ENCODE results near the gene SNTG2. TPM values are rescaled to one million over a fixed set of nuclear protein-coding genes. Genes with fewer than 3 reads are reported as not detected.

The SNTG2 gene
- total and polyA plus RNA-seq, 4 donors = not detected

DNA sequence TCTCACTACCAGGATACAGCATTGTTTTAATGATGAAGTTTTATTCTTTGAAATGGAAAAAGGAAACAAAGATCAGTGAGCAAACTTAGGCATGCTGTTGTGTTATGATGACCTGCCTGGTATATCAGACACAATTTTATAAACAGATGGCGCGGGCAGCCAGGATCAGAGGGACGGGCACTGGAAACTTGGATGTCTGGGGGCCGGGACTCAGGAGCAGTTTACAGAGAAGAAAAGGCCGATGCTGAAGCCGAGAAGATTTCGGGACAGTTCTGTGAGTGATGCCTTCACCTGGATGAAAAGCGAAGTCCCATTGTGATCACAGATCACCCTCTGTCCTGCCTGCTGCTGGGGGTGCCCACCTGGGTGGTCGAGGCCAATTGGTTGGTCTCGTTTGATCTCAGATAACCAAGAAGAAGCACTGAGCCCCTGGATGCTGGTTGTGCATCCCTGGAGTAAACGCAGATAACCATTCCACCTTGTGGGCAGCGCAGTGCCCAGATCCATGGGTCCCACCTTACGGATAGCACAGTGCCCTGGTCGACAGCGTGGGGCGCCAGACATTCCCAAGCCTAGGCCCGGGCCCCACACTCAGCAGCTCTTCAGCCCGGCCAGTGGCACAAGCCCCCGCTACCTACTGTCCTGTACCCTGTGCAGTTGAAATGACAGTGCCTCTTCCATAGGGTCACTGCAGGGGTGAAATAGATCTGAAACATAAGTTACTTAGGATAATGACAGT, 279.7 kb downstream of the SNTG2 start:
- Histone ChIP-seq H3K36me3 (ENCODE audit: control insufficient read depth in 4 of 4, insufficient read depth in 3 of 4, low read depth in 1 of 4, low read length in 3 of 4) (no peaks in the 10 kb centered on the region), H3K4me3 (ENCODE audit: low read depth in 1 of 3, low read length in 3 of 3) (no peak overlapping the region), H3K4me1 (ENCODE audit: control insufficient read depth in 4 of 4, insufficient read depth in 4 of 4, low read length in 3 of 4) (no peaks in the 10 kb centered on the region), H3K9ac (ENCODE audit: low read depth in 1 of 2, low read length in 2 of 2) (no peak overlapping the region), H3K27me3 (ENCODE audit: control insufficient read depth in 4 of 4, insufficient read depth in 4 of 4, low read length in 3 of 4) (no peaks in the 10 kb centered on the region), H3K27ac (ENCODE audit: low read depth in 1 of 2, low read length in 2 of 2) (no peak overlapping the region), H3K9me3 (ENCODE audit: control insufficient read depth in 4 of 4, low read length in 3 of 4) (no peaks in the 10 kb centered on the region)
- no peak for DNase-seq (ENCODE audit: low spot score)
- 85% methylated on average over 19 of the region's 19 CpGs for WGBS
- TF ChIP-seq FOXA1 (IDR thresholded peaks at IDR 0.05) (no peak), SP1 (IDR thresholded peaks at IDR 0.05) (no peak), GABPA (IDR thresholded peaks at IDR 0.05 in 1 of 2, conservative IDR thresholded peaks at IDR 0.05 in 1 of 2) (no peak), FOXA2 (IDR thresholded peaks at IDR 0.05) (no peak), HNF4A (conservative IDR thresholded peaks at IDR 0.05) (no peak), JUND (IDR thresholded peaks at IDR 0.05) (no peak), NR2F2 (IDR thresholded peaks at IDR 0.05) (no peak), RXRA (IDR thresholded peaks at IDR 0.05) (no peak)
- TF ChIP-seq, protein P1, sequence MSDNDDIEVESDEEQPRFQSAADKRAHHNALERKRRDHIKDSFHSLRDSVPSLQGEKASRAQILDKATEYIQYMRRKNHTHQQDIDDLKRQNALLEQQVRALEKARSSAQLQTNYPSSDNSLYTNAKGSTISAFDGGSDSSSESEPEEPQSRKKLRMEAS (IDR thresholded peaks at IDR 0.05) = no peak
- TF ChIP-seq, protein P2, sequence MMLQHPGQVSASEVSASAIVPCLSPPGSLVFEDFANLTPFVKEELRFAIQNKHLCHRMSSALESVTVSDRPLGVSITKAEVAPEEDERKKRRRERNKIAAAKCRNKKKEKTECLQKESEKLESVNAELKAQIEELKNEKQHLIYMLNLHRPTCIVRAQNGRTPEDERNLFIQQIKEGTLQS (IDR thresholded peaks at IDR 0.05) = no peak
- TF ChIP-seq, protein P3, sequence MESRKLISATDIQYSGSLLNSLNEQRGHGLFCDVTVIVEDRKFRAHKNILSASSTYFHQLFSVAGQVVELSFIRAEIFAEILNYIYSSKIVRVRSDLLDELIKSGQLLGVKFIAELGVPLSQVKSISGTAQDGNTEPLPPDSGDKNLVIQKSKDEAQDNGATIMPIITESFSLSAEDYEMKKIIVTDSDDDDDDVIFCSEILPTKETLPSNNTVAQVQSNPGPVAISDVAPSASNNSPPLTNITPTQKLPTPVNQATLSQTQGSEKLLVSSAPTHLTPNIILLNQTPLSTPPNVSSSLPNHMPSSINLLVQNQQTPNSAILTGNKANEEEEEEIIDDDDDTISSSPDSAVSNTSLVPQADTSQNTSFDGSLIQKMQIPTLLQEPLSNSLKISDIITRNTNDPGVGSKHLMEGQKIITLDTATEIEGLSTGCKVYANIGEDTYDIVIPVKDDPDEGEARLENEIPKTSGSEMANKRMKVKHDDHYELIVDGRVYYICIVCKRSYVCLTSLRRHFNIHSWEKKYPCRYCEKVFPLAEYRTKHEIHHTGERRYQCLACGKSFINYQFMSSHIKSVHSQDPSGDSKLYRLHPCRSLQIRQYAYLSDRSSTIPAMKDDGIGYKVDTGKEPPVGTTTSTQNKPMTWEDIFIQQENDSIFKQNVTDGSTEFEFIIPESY (IDR thresholded peaks at IDR 0.05) = no peak

DNA sequence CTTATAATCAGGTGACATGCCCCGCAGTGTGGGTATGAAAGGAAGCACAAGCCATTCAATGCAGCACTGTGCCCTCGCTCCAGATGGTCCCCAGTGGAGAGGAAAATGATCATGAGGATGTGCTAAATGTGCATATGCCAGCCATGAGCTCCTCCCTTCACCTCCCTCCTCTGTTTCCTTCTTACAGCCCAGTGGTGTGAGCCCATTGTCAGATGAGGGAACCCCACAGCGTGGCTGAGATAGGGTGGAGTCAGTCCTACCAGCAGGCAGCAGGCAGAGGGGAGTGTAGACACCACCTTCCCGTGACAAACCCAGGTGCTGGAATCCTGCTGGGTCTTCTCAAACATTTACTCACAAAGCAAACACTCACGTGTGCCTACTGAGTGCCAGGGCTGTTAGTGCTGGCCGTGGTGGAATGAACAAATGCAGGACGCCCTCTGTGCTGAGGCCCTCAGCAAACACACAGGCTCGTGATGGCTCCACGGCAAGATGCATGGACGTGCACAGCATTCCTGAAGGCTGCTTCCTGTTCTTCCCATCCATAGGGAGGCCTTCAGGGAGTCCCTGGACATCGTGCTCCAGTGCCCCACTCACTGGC, 280.9 kb downstream of the SNTG2 start:
- DNase-seq (ENCODE audit: low spot score) = no peak
- 53% methylated on average over 11 of the region's 11 CpGs for WGBS

More for the DNA sequence above, 280.9 kb downstream of the SNTG2 start:
- H3K4me1 ChIP-seq (ENCODE audit: control insufficient read depth in 4 of 4, insufficient read depth in 4 of 4, low read length in 3 of 4) = no peaks in the 10 kb centered on the region
- H3K27ac ChIP-seq (ENCODE audit: low read depth in 1 of 2, low read length in 2 of 2) = no peak overlapping the region
- no peak overlapping the region for H3K9ac ChIP-seq (ENCODE audit: low read depth in 1 of 2, low read length in 2 of 2)
- H3K9me3 ChIP-seq (ENCODE audit: control insufficient read depth in 4 of 4, low read length in 3 of 4) = no peaks in the 10 kb centered on the region
- H3K27me3 ChIP-seq (ENCODE audit: control insufficient read depth in 4 of 4, insufficient read depth in 4 of 4, low read length in 3 of 4) = no peaks in the 10 kb centered on the region
- TF ChIP-seq RAD21 (IDR thresholded peaks at IDR 0.05) (no peak), GABPA (IDR thresholded peaks at IDR 0.05 in 1 of 2, conservative IDR thresholded peaks at IDR 0.05 in 1 of 2) (no peak), FOXA2 (IDR thresholded peaks at IDR 0.05) (no peak), FOXA1 (IDR thresholded peaks at IDR 0.05) (no peak), SP1 (IDR thresholded peaks at IDR 0.05) (no peak)
- TF ChIP-seq, protein P3 (IDR thresholded peaks at IDR 0.05) = no peak
- TF ChIP-seq, protein P4, sequence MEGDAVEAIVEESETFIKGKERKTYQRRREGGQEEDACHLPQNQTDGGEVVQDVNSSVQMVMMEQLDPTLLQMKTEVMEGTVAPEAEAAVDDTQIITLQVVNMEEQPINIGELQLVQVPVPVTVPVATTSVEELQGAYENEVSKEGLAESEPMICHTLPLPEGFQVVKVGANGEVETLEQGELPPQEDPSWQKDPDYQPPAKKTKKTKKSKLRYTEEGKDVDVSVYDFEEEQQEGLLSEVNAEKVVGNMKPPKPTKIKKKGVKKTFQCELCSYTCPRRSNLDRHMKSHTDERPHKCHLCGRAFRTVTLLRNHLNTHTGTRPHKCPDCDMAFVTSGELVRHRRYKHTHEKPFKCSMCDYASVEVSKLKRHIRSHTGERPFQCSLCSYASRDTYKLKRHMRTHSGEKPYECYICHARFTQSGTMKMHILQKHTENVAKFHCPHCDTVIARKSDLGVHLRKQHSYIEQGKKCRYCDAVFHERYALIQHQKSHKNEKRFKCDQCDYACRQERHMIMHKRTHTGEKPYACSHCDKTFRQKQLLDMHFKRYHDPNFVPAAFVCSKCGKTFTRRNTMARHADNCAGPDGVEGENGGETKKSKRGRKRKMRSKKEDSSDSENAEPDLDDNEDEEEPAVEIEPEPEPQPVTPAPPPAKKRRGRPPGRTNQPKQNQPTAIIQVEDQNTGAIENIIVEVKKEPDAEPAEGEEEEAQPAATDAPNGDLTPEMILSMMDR (IDR thresholded peaks at IDR 0.05; ENCODE audit: low read depth, low read length, missing input control) = no peak
- no peak overlapping the region for H3K4me3 ChIP-seq (ENCODE audit: low read depth in 1 of 3, low read length in 3 of 3)
- no peaks in the 10 kb centered on the region for H3K36me3 ChIP-seq (ENCODE audit: control insufficient read depth in 4 of 4, insufficient read depth in 3 of 4, low read depth in 1 of 4, low read length in 3 of 4)
